Breast epithelium (tissue), 3 donors: ENCODE results near the gene GPR137.

ENCODE experiments used
- CTCF ChIP-seq, 3 donors: fragments of 450-650 bp; IDR thresholded peaks; one replicate each; pipeline ENCODE4 v1.5.1; 2016 to 2017; ENCODE audit warnings: antibody characterized with exemption in 3 of 3, mild to moderate bottlenecking in 3 of 3, moderate library complexity in 3 of 3
- POLR2A ChIP-seq: fragments of 450-650 bp; IDR thresholded peaks from one replicate; pipeline ENCODE4 v1.6.1; 2016; ENCODE audit warnings: antibody characterized with exemption, mild to moderate bottlenecking, moderate library complexity
- POLR2AphosphoS5 ChIP-seq, 3 donors: sonication (generic); formaldehyde crosslinking; IDR thresholded peaks; one replicate each; pipeline ENCODE4 v1.6.1; 2017; ENCODE audit warnings: antibody characterized with exemption in 3 of 3

- TF ChIP-seq CTCF (IDR thresholded peaks at IDR 0.05) (no peak), POLR2A (no peak), POLR2AphosphoS5 (IDR thresholded peaks at IDR 0.05) (no peak)
Measured at GRCh38 chr11:64296830-64297698, 11.4 kb downstream of the GPR137 start.
